CD4-positive, alpha-beta T cell treated with Interleukin-17A for 1 hour (primary cell): ENCODE measurements around the gene ANO1.
"Not testable (repeated sequence)": the region's sequence is repeated elsewhere in the genome, so short reads cannot be mapped to it uniquely, and the experiment has no call there.

Experiments
- DNase-seq: peaks from one replicate; pipeline ENCODE4 v3.0.0-alpha.2; 2020

Gene ANO1

GRCh38 chr11:70078095-70078780, at the start of gene ANO1:
Gene ANO1, plus strand, starts transcription at chr11:70078317. Its CDS starts 290 bp downstream, at chr11:70078607.
- DNase-seq, result no peak

- no peak for DNase-seq
These were observed 48.8 kb upstream of the ANO1 start for GRCh38 chr11:70029115-70029860.

- no peak for DNase-seq
These were observed 48.2 kb upstream of the ANO1 start for GRCh38 chr11:70029861-70030380.

GRCh38 chr11:70030412-70030811, 47.7 kb upstream of the ANO1 start:
- DNase-seq, result no peak

DNA sequence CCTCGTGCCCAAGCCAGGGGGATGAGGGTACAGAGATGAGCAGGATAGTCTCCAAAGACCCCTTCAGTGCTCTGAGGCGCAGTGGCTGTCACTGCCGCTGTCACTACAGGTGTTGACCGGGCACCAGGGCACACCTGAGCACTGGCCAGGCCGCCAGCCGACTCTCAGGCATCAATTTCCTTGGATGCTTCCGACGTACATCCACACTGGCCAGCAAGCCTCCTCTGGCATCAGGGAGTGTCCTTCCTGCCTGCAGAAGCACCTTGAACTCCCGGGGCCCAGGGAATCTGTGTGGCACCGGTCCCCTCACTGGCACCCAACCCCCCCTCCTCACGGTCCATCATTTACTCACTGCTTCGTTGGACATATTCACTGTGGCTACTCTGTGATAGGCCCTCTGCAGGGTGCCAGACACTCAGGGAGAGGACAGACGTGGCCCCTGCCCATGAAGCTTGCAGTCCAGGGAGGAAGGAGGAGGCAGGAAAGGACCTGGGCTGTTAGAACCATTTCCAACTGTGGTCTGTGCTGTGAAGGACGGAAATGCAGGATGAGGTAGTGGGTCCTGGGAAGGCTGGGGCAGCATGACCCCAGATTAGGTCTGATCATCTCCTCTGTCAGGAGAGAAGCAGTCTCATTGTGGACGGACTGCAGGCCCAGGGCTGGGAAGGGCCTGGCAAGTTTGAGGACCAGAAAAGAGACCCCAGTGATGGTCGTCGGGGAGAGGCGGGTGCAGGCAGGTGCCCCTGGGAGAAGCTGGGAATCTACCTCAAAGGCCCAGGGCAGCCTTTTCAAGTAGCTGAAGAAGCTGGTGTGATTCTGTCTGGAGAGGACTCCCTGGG, 46.3 kb upstream of the ANO1 start:
- DNase-seq, result no peak

DNA sequence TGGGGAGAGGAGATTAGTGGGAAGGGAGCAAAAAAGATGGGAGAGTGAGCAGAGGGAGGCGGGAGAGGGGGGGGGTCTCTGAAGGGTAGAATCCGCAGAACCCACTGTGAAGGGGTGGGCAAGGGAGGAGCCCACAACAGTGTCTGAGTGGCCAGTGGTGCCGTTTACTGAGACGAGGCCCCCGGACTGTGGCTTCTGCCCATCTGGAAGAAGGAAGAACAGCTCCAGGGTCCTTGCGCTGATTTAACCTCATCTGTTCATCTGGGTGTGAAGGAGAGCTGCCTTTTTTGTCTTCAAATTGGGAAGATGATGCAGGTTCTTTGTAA, 45.7 kb upstream of the ANO1 start:
- no peak for DNase-seq

- DNase-seq, result no peak
These were observed 45.0 kb upstream of the ANO1 start for GRCh38 chr11:70032943-70033710.

DNA sequence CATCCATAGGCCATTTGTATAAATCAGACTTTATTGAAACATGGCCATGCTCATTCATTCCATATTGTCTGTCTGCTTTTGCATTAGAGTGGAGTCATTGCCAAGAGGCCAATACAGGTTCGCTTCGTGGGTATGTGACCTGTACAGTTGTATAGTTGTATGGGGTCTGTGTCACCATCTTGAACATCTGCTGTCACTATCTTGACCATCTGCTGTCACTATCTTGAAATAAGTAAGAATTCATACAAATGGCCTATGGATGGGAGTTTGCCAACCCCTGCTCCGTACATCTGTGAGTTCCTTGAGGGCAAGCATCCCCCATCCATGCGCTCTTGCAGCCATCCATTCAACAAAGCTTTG, 44.4 kb upstream of the ANO1 start:
- no peak for DNase-seq

DNA sequence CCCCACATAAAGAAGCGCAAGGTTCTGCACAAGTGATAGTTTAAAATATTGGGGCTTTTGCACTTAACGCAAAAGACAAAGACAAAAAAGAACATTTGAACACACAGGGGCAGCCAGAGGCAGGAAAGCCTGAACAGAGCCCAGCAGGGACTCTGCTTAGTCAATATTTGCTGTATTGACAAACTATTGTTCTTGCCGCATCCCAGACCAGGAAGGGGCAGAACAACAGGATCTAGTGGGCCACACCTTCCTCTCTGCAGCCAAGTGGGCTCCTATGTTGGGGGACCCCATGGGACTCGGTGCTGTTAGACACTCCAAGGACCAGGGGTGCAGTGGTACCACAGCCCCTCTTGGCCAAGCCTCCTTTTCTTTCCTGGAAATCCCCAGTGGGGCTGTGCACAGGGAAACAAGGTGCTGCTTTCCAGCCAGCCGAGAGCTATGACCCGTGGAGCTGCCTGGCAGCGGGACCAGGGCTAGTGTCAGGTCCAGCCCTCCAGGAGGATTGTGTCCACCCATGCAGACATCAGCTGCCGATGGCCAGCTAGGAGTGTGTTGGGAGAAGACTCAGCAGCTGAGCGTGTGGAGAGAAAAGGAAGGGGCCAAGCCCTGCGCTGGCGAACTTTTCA, 43.3 kb upstream of the ANO1 start:
- no peak for DNase-seq

GRCh38 chr11:70035665-70036064, 42.5 kb upstream of the ANO1 start:
- not testable (repeated sequence) for DNase-seq

- DNase-seq, result no peak
These were observed 40.9 kb upstream of the ANO1 start for GRCh38 chr11:70036971-70037882.

DNA sequence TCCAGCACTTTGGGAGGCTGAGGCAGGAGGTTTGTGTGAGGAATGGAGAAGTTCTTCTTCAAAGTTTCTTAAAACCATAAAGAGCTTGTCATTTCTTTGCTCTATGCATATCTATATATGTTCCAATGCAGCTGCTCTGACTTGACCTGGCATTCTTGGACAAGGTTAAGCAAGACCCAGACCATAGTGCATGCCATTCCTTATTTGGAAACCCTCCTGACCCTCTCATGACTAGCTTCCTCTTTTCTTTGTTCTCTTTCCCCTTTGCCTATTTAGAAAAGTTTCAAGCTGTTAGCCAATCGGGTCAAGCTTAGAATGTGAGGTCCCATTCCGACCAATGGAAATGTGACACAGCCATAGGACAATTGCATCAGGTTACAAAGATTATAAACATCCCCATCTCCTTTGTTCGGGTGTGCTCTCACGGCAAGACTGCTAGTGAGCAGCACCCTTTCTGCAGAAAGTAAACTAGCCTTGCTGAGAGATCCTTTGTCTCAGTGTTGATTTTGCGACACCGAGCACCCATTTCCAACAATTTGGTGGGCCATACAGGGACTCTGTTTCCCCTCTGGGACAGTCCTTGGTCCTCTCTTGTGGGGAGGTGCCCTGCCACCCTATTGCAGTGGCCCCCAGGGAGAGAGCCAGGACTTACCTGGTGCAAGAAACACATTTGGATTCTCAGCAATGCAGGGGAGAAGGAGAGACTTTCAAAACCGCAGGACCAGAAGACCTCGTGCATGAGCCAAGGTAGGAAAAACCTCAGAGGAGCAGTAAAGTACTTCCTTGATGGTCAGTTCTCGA, 39.9 kb upstream of the ANO1 start:
- DNase-seq, result no peak

- DNase-seq, result no peak
These were observed 37.7 kb upstream of the ANO1 start for GRCh38 chr11:70040452-70040851.

DNA sequence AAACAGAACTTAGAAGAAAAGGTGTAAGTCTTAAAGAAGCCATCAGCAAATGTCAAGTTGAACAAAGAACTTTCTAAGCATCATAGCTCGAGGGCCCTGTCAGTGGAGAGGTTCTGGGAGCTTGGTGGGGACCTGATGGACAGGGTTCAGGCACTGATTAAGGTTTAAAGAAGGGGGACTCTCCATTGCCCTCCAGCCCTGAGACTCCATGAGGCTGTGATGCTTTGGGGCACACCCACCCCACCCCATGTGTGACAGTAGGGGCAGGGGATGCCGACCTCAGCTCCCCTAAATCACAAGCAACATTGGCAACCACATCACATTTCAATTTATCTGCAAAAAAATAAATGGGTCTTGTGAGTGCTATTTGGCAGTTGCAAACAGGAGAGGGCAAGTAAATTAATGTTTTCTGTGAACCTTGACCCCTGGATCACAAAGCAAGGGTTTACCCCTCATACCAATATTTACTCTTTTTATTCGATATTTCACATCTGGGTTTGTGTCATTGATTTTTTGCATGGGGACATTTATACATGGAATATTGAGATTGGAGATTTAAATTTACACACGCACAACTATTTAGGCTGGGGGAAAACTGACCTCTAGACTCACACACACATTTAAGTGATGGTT, 37.1 kb upstream of the ANO1 start:
- no peak for DNase-seq

DNA sequence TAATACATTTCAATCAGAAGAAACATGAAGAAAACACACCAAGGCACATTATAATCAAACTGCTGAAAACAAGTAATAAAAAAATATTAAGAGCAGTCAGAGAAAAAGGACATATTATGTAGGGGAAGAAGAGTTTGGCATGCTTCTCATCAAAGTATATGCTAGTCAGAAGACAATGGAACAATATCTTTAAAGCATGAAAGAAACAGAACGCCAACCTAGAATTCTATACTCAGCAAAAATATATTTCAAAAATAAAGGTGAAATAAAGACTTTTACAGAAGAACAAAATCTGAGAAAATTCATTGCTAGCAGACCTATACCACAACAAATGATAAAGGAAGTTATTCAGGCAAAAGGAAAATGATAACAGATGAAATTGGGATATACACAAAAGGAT, 34.6 kb upstream of the ANO1 start:
- DNase-seq, result no peak

- DNase-seq, result no peak
These were observed 32.0 kb upstream of the ANO1 start for GRCh38 chr11:70046089-70046488.

- DNase-seq, result no peak
These were observed 29.7 kb upstream of the ANO1 start for GRCh38 chr11:70048279-70049024.

DNA sequence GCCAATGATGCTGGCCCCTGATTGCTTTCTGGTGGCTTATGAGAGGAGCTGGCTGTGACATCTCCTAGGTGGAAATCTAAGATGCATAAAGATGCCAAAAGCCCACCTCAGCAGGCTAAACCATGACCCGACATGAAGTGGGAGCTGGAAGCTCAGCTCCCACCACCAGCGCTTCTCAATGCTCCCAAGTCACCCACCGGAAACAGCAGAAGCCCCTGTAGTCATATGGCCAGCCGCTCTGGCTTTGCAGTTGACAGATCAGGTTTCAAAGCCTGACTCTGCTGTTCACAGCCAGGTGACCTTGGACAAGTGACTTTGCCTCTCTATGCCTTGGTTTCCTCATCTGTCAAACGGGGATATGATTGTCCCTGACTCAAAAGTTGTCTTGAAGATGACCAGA, 29.1 kb upstream of the ANO1 start:
- DNase-seq, result no peak

DNA sequence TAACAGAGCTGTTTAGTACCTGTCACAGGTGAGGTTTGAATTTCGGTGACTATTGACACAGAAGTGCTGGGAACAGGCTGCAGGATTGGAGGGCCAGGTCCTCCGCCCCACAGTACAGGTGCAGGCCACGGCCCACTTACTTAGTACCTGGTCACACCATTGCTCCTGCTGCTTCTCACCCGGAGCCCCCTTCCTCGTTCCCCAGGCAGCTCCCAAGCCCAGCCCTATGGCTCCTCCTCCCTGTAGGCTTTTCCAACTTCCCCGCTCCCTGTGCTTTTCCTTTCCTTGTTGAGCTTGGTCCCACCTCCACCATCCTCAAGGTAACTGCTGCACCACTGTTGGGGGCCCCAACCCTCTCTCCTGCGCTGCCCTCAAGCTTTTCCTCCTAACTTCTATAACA, 27.9 kb upstream of the ANO1 start:
- no peak for DNase-seq
